A549 (cell line): Measurements from ENCODE around the gene TMEM18. TPM values are rescaled to one million over a fixed set of nuclear protein-coding genes. Genes with fewer than 3 reads are reported as not detected.
A peak's percentile ranks its signal among the peaks of the same experiment; 100 is the strongest.

Experiments
- ATAC-seq, 2 experiments: fragments of 200-7000 bp in 1 of 2; fragments of >200 bp in 1 of 2; cut with Nextera tagmentation in 1 of 2; cut with Tn5 transposase in 1 of 2; 3 replicates each; pipeline versions ENCODE4 v1.8.0 to v1.9.1; 2018 to 2020; ENCODE audit warnings: mild to moderate bottlenecking in 1 of 2, moderate library complexity in 1 of 2
- CTCF ChIA-PET: fragments of 300-600 bp; sonication (Branson Sonifier 250); formaldehyde crosslinking; extraction: SDS; loops from one replicate; lab custom pipeline; 2021; ENCODE audit warnings: antibody characterized with exemption, inconsistent platforms; lab: Yijun Ruan, JAX
- POLR2A ChIA-PET: fragments of 350-600 bp; formaldehyde crosslinking; extraction: SDS; loops from one replicate; lab custom pipeline; 2021; ENCODE audit warnings: antibody characterized with exemption, inconsistent platforms; lab: Yijun Ruan, JAX
- DNase-seq, 2 experiments: peaks; one replicate each; pipeline versions ENCODE4 v3.0.0 to v3.0.0-alpha.2; 2011 to 2016; ENCODE audit warnings: low read depth in 1 of 2, low spot score in 1 of 2
- FAIRE-seq: peaks from 2 replicates; lab custom pipeline; 2011; peaks lifted over from hg19 to GRCh38; lab: Jason Lieb, UNC
- H3K27ac ChIP-seq, 2 experiments: fragments of >200 bp; sonication (Bioruptor Twin); formaldehyde crosslinking; 3 replicates each; pipeline ENCODE4 v1.5.1; 2016 to 2017
- H3K4me1 ChIP-seq: fragments of >200 bp; sonication (Bioruptor Twin); formaldehyde crosslinking; 3 replicates; pipeline ENCODE4 v1.6.1; 2016
- H3K4me2 ChIP-seq: fragments of >200 bp; sonication (Bioruptor Twin); formaldehyde crosslinking; 3 replicates; pipeline ENCODE4 v1.6.1; 2016
- H3K4me3 ChIP-seq: fragments of >200 bp; sonication (Bioruptor Twin); formaldehyde crosslinking; 3 replicates; pipeline ENCODE4 v1.5.1; 2016
- H3K9me3 ChIP-seq: fragments of >200 bp; sonication (Bioruptor Twin); formaldehyde crosslinking; 3 replicates; pipeline ENCODE4 v1.6.1; 2016
- BHLHE40 ChIP-seq: IDR thresholded peaks from 2 replicates; pipeline ENCODE4 v1.6.1; 2012; ENCODE audit warnings: low read depth, low read length, inconsistent platforms
- CBX2 ChIP-seq: fragments of 200-600 bp; sonication (generic); IDR thresholded peaks from 2 replicates; pipeline ENCODE4 v1.6.1; 2016; ENCODE audit warnings: low read depth, mild to moderate bottlenecking, borderline replicate concordance
- CBX8 ChIP-seq: fragments of 200-600 bp; sonication (generic); IDR thresholded peaks from 2 replicates; pipeline ENCODE4 v1.6.1; 2016
- E2F6 ChIP-seq: IDR thresholded peaks from 2 replicates; pipeline ENCODE4 v1.6.1; 2012; ENCODE audit warnings: low read depth, borderline replicate concordance
- EP300 ChIP-seq, 2 experiments: fragments of >200 bp; sonication (Bioruptor Twin); formaldehyde crosslinking; IDR thresholded peaks; 2 replicates in 1 of 2; 3 replicates in 1 of 2; pipeline ENCODE4 v1.6.1; 2016 to 2017
- ESRRA ChIP-seq: fragments of 150-350 bp; IDR thresholded peaks from 2 replicates; pipeline ENCODE4 v1.6.1; 2014; ENCODE audit warnings: mild to moderate bottlenecking, low read length, borderline replicate concordance
- FOSB ChIP-seq: fragments of 250-450 bp; sonication (Bioruptor Pico); IDR thresholded peaks from 2 replicates; pipeline ENCODE4 v1.5.0; 2020; ENCODE audit warnings: mild to moderate bottlenecking, moderate library complexity
- FOSL2 ChIP-seq, 2 experiments: fragments of 450-650 bp in 1 of 2; fragments of >200 bp in 1 of 2; sonication (Bioruptor Twin) in 1 of 2; formaldehyde crosslinking; IDR thresholded peaks; 2 replicates each; pipeline versions ENCODE4 v1.5.0 to v1.6.1; 2016 to 2020; ENCODE audit warnings: mild to moderate bottlenecking in 1 of 2, moderate library complexity in 1 of 2
- HDAC2 ChIP-seq: fragments of 200-600 bp; sonication (generic); IDR thresholded peaks from 2 replicates; pipeline ENCODE4 v1.6.1; 2016
- JUNB ChIP-seq: fragments of >200 bp; sonication (Bioruptor Twin); formaldehyde crosslinking; IDR thresholded peaks from 2 replicates; pipeline ENCODE4 v1.6.1; 2016
- MAFK ChIP-seq: fragments of 450-650 bp; IDR thresholded peaks from 2 replicates; pipeline ENCODE4 v1.6.1; 2014; ENCODE audit not compliant: partially characterized antibody
- MAZ ChIP-seq: fragments of 150-350 bp; IDR thresholded peaks from 2 replicates; pipeline ENCODE4 v1.6.1; 2014; ENCODE audit warnings: antibody characterized with exemption, low read depth, low read length, borderline replicate concordance
- NFE2L2 ChIP-seq: fragments of 150-350 bp; conservative IDR thresholded peaks from 2 replicates; pipeline ENCODE4 v1.6.1; 2014; ENCODE audit warnings: low read length
- POLR2A ChIP-seq: IDR thresholded peaks from 2 replicates; pipeline ENCODE4 v1.6.1; 2012; ENCODE audit warnings: mild to moderate bottlenecking, low read length
- SMC3 ChIP-seq: fragments of >200 bp; sonication (Bioruptor Twin); formaldehyde crosslinking; IDR thresholded peaks from 3 replicates; pipeline ENCODE4 v1.6.1; 2018; ENCODE audit warnings: inconsistent platforms
- SREBF2 ChIP-seq: fragments of 450-650 bp; IDR thresholded peaks from 2 replicates; pipeline ENCODE4 v1.6.1; 2014; ENCODE audit warnings: mild to moderate bottlenecking, moderate library complexity
- USF2 ChIP-seq: fragments of 450-650 bp; IDR thresholded peaks from 2 replicates; pipeline ENCODE4 v1.6.1; 2014; ENCODE audit warnings: antibody characterized with exemption
- ZFP36 ChIP-seq: fragments of 450-650 bp; IDR thresholded peaks from 2 replicates; pipeline ENCODE4 v1.6.1; 2014; ENCODE audit warnings: borderline replicate concordance; ENCODE audit not compliant: partially characterized antibody
- ZNF302 ChIP-seq: fragments of 250-450 bp; sonication (Bioruptor Pico); IDR thresholded peaks from 2 replicates; pipeline ENCODE4 v1.9.0; 2021; ENCODE audit warnings: inconsistent platforms, mild to moderate bottlenecking, moderate library complexity
- WGBS: methylation state at CpG from one replicate; pipeline ENCODE4 v1.1.6; 2017; ENCODE audit errors: missing lambda C conversion rate; 5-methylcytosine and 5-hydroxymethylcytosine counted together
- polyA plus RNA-seq, 4 experiments: library from polyadenylated mRNA; depleted of rRNA in 3 of 4; stranded (reverse); fragments of >200 nt; fragmentation: RNase III in 1 of 4; extraction: RNeasy Plus Mini Kit Qiagen cat#74134 plus additional on column Dnase treatment in 1 of 4; gene quantifications; 2 replicates in 3 of 4; 3 replicates in 1 of 4; pipeline ENCODE4 v1.2.3, GENCODE V29; 2011 to 2017
- TF ChIP-seq, protein P1 (sequence below): IDR thresholded peaks from 2 replicates; pipeline ENCODE4 v1.6.1; 2012
- TF ChIP-seq, protein P2 (sequence below): fragments of 250-450 bp; sonication (Bioruptor Pico); IDR thresholded peaks from 2 replicates; pipeline ENCODE4 v1.5.0; 2021; ENCODE audit warnings: mild to moderate bottlenecking, moderate library complexity, borderline replicate concordance
- TF ChIP-seq, protein P3 (sequence below): fragments of >200 bp; sonication (Bioruptor Twin); formaldehyde crosslinking; IDR thresholded peaks from 2 replicates; pipeline ENCODE4 v1.6.1; 2016

Gene TMEM18
- polyA plus RNA-seq, 2 of the 4 experiments (the other 2 are of a cell fraction): 35.6 to 75.0 TPM

- WGBS: 90% methylated on average over 4 of the region's 4 CpGs
- TF ChIP-seq CBX8 (no peak), FOSL2 (IDR thresholded peaks at IDR 0.05) (no peak), FOSL2 (CRISPR knock-in tag; IDR thresholded peaks at IDR 0.05) (no peak), USF2 (no peak), POLR2A (no peak)
- no peak overlapping the region for H3K4me3 ChIP-seq
- H3K4me2 ChIP-seq: peak overlapping the region; percentile 72
- peak overlapping the region in 1 of 2 experiments; percentile 87; a peak in 3 of 6 replicates for H3K27ac ChIP-seq
- H3K9me3 ChIP-seq: no peaks in the 10 kb centered on the region
- DNase-seq: no peak
- ChIA-PET POLR2A (no interaction called here), CTCF (interaction anchor here (1.6 kb wide), 1 partner anchor 12 kb away, joined by 5 read pairs; no protein-coding TSS in a partner anchor)
- peaks cover 23% of the 10 kb centered on the region for H3K4me1 ChIP-seq
- FAIRE-seq: no peak
- ATAC-seq: no peak
Measured at GRCh38 chr2:675051-675450, 2.2 kb downstream of the TMEM18 start.

GRCh38 chr2:674321-674985 is 2.8 kb downstream of the TMEM18 start:
- no peak overlapping the region for H3K4me3 ChIP-seq
- no peak for FAIRE-seq
- WGBS: 89% methylated on average over 9 of the region's 9 CpGs
- TF ChIP-seq NFE2L2 (no peak), FOSB (CRISPR knock-in tag) (no peak), BHLHE40 (no peak), MAZ (no peak), CBX2 (no peak), HDAC2 (no peak), USF2 (no peak), E2F6 (no peak), MAFK (no peak), POLR2A (no peak), EP300 (IDR thresholded peaks at IDR 0.05) (no peak), ZNF302 (CRISPR knock-in tag) (no peak), ZFP36 (no peak), SMC3 (no peak), ESRRA (no peak), SREBF2 (no peak), JUNB (no peak)
- TF ChIP-seq, protein P1, sequence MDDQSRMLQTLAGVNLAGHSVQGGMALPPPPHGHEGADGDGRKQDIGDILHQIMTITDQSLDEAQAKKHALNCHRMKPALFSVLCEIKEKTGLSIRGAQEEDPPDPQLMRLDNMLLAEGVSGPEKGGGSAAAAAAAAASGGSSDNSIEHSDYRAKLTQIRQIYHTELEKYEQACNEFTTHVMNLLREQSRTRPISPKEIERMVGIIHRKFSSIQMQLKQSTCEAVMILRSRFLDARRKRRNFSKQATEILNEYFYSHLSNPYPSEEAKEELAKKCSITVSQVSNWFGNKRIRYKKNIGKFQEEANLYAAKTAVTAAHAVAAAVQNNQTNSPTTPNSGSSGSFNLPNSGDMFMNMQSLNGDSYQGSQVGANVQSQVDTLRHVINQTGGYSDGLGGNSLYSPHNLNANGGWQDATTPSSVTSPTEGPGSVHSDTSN: no peak
- TF ChIP-seq, protein P2, sequence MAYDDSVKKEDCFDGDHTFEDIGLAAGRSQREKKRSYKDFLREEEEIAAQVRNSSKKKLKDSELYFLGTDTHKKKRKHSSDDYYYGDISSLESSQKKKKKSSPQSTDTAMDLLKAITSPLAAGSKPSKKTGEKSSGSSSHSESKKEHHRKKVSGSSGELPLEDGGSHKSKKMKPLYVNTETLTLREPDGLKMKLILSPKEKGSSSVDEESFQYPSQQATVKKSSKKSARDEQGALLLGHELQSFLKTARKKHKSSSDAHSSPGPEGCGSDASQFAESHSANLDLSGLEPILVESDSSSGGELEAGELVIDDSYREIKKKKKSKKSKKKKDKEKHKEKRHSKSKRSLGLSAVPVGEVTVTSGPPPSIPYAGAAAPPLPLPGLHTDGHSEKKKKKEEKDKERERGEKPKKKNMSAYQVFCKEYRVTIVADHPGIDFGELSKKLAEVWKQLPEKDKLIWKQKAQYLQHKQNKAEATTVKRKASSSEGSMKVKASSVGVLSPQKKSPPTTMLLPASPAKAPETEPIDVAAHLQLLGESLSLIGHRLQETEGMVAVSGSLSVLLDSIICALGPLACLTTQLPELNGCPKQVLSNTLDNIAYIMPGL (CRISPR knock-in tag): no peak
- TF ChIP-seq, protein P3, sequence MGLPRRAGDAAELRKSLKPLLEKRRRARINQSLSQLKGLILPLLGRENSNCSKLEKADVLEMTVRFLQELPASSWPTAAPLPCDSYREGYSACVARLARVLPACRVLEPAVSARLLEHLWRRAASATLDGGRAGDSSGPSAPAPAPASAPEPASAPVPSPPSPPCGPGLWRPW: no peak
- peaks cover 23% of the 10 kb centered on the region for H3K4me1 ChIP-seq
- ChIA-PET POLR2A (no interaction called here), CTCF (interaction anchor here (1.6 kb wide), 1 partner anchor 11 kb away, joined by 5 read pairs; no protein-coding TSS in a partner anchor)
- DNase-seq: no peak
- H3K4me2 ChIP-seq: no peak overlapping the region
- H3K27ac ChIP-seq: peak overlapping the region in 1 of 2 experiments; percentile 12; a peak in 2 of 6 replicates
- no peaks in the 10 kb centered on the region for H3K9me3 ChIP-seq
- no peak for ATAC-seq
